ENCODE measurements around the gene ADAMTS15. TPM values are rescaled to one million over a fixed set of nuclear protein-coding genes. Genes with fewer than 3 reads are reported as not detected.

Gene ADAMTS15
- total RNA-seq, 2 experiments from 2014 or later, result not detected

DNA sequence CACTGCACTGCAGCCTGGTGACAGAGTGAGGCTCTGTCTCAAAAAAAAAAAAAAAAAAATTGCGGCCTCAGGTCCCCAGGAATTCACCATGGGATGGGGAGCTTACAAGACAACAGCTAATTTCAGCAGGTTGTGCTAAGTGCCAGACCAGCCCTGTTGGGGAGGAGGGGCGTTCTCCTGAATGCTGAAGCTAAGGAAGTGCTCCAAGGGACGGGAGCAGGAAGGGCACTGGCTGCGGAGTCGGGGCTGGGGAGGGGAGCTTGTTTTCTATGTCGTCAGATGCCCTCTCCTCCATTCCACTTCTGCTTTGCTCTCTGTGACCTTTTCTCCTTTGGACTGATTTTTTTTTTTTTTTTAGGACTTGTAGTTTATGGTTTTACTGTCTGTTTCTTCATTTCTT lies 4.5 kb downstream of the ADAMTS15 start:
- TF ChIP-seq EZH2phosphoT487 (IDR thresholded peaks at IDR 0.05; ENCODE audit: borderline replicate concordance, low read depth, low read length), result no peak
- BruUV-seq (replicated peaks), result no TSS peak
- Histone ChIP-seq H3K4me3 (ENCODE audit: low read depth, low read length, poor library complexity, severe bottlenecking) (no peak overlapping the region), H4K20me1 (ENCODE audit: insufficient read depth, low read length) (no peaks in the 10 kb centered on the region), H2AFZ (ENCODE audit: low read length) (no peak overlapping the region), H3K9me3 (ENCODE audit: low read length) (no peaks in the 10 kb centered on the region), H3K79me2 (ENCODE audit: insufficient read depth, low read depth, low read length) (no peaks in the 10 kb centered on the region), H3K4me2 (ENCODE audit: low read length) (no peak overlapping the region), H3K27ac (ENCODE audit: low read depth, low read length, poor library complexity, severe bottlenecking) (no peak overlapping the region), H3K4me1 (ENCODE audit: insufficient read depth, low read length, poor library complexity, severe bottlenecking) (no peaks in the 10 kb centered on the region), H3K36me3 (ENCODE audit: insufficient read depth, low read length) (no peaks in the 10 kb centered on the region), H3K9me2 (ENCODE audit: insufficient read depth, low read length) (no peaks in the 10 kb centered on the region)
- intact Hi-C loops (cut with micrococcal nuclease; ENCODE audit: unreplicated experiment), result no loop called here
- ChIA-PET POLR2A (interaction anchor here (0.7 to 1.1 kb wide), 5 partner anchors 13 to 1807 kb away, joined by 3 to 5 read pairs (median 4); no protein-coding TSS in a partner anchor), CTCF (ENCODE audit: unreplicated experiment) (no interaction called here)
- no peak for DNase-seq (ENCODE audit: low spot score)

DNA sequence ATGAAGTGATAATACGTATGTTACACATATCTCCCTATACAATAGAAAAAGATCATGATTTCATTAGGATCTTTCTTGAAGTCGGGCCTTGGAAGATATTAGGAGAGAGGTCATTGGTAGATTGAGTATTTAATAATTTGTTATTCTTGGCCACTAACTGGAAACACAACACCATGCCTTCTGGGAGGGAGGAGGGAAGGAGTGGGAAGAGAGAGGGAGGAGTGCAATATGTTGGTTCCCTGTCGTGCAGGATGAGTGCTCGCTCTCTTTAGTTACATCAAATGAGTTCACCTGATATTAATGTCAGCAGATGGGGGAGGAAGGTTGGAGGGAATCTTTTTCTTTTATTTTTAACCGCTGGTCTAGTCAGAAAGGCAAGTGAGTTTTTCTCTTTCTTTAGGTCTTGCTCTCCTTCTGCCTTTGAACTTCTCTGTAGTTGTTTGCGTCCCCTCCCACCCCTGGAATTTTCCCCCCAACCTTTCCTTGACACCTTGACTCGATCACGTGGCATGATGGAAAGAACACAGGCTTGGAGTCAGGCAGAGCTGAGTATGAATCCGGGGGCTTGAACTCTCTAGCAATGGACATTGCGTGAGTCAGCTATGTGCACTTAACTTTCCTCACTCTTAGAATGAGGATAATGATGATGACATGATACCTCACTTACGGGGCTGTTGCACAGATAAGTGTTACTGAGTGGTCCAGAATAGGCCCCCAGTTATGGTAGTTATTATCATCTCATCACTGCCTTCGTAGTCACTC lies 6.2 kb downstream of the ADAMTS15 start:
- H3K4me2 ChIP-seq (ENCODE audit: low read length), result no peak overlapping the region
- intact Hi-C loops (cut with micrococcal nuclease; ENCODE audit: unreplicated experiment), result no loop called here
- no peaks in the 10 kb centered on the region for H3K36me3 ChIP-seq (ENCODE audit: insufficient read depth, low read length)
- no peaks in the 10 kb centered on the region for H3K4me1 ChIP-seq (ENCODE audit: insufficient read depth, low read length, poor library complexity, severe bottlenecking)
- no peak overlapping the region for H3K27ac ChIP-seq (ENCODE audit: low read depth, low read length, poor library complexity, severe bottlenecking)
- CTCF ChIA-PET (ENCODE audit: unreplicated experiment), result interaction anchor here (0.5 kb wide), 1 partner anchor 14 kb away, joined by 3 read pairs; no protein-coding TSS in a partner anchor
- H3K79me2 ChIP-seq (ENCODE audit: insufficient read depth, low read depth, low read length), result no peaks in the 10 kb centered on the region
- H4K20me1 ChIP-seq (ENCODE audit: insufficient read depth, low read length), result no peaks in the 10 kb centered on the region
- POLR2A ChIA-PET, result interaction anchor here (0.6 kb wide), 1 partner anchor 667 kb away, joined by 8 read pairs; no protein-coding TSS in a partner anchor
- BruUV-seq (replicated peaks), result no TSS peak
- H2AFZ ChIP-seq (ENCODE audit: low read length), result no peak overlapping the region
- H3K4me3 ChIP-seq (ENCODE audit: low read depth, low read length, poor library complexity, severe bottlenecking), result no peak overlapping the region
- H3K9me2 ChIP-seq (ENCODE audit: insufficient read depth, low read length), result no peaks in the 10 kb centered on the region
- no peak for DNase-seq (ENCODE audit: low spot score)
- TF ChIP-seq, protein P1, sequence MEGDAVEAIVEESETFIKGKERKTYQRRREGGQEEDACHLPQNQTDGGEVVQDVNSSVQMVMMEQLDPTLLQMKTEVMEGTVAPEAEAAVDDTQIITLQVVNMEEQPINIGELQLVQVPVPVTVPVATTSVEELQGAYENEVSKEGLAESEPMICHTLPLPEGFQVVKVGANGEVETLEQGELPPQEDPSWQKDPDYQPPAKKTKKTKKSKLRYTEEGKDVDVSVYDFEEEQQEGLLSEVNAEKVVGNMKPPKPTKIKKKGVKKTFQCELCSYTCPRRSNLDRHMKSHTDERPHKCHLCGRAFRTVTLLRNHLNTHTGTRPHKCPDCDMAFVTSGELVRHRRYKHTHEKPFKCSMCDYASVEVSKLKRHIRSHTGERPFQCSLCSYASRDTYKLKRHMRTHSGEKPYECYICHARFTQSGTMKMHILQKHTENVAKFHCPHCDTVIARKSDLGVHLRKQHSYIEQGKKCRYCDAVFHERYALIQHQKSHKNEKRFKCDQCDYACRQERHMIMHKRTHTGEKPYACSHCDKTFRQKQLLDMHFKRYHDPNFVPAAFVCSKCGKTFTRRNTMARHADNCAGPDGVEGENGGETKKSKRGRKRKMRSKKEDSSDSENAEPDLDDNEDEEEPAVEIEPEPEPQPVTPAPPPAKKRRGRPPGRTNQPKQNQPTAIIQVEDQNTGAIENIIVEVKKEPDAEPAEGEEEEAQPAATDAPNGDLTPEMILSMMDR (conservative IDR thresholded peaks at IDR 0.05; ENCODE audit: low read length), result no peak
- no peak for TF ChIP-seq EZH2phosphoT487 (IDR thresholded peaks at IDR 0.05; ENCODE audit: borderline replicate concordance, low read depth, low read length)
- no peaks in the 10 kb centered on the region for H3K9me3 ChIP-seq (ENCODE audit: low read length)

DNA sequence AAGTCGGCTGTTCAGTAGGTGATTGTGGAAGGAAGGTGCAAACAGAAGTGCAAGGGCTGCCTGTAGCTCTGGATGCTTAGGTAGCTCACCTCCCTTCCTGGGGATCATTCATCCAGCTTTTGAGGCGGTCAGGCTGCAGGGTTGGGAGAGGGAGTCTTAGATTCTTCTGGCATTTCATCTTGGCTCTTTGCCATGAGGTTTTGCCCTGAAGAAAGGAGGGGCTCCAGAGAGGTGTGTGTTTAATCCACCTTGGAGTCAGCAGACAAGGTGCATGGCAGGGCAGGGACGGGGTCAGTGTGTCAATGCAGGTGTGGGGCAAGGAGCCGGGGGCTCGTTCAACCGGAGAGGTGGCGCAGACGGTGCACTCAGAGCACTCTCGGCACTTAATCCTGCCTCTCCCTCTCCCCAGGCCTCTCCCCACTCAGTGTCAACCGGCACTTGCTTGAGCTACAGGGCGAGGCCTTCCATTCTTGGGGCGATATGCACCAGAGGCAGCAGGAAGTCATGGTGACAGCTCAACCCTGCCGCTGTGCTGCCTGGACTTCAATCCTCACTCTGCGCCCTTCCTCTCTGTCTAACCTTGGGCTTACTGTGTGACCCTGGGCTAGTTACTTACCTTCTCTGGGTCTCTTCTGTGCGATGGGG lies 7.2 kb downstream of the ADAMTS15 start:
- intact Hi-C loops (cut with micrococcal nuclease; ENCODE audit: unreplicated experiment), result no loop called here
- Histone ChIP-seq H3K4me2 (ENCODE audit: low read length) (no peak overlapping the region), H2AFZ (ENCODE audit: low read length) (no peak overlapping the region), H4K20me1 (ENCODE audit: insufficient read depth, low read length) (no peaks in the 10 kb centered on the region), H3K9me2 (ENCODE audit: insufficient read depth, low read length) (no peaks in the 10 kb centered on the region), H3K4me1 (ENCODE audit: insufficient read depth, low read length, poor library complexity, severe bottlenecking) (no peaks in the 10 kb centered on the region), H3K36me3 (ENCODE audit: insufficient read depth, low read length) (no peaks in the 10 kb centered on the region), H3K9me3 (ENCODE audit: low read length) (no peaks in the 10 kb centered on the region), H3K27ac (ENCODE audit: low read depth, low read length, poor library complexity, severe bottlenecking) (no peak overlapping the region), H3K79me2 (ENCODE audit: insufficient read depth, low read depth, low read length) (no peaks in the 10 kb centered on the region), H3K4me3 (ENCODE audit: low read depth, low read length, poor library complexity, severe bottlenecking) (no peak overlapping the region)
- DNase-seq (ENCODE audit: low spot score), result no peak
- BruUV-seq (replicated peaks), result no TSS peak
- ChIA-PET CTCF (ENCODE audit: unreplicated experiment) (no interaction called here), POLR2A (no interaction called here)
- no peak for TF ChIP-seq EZH2phosphoT487 (IDR thresholded peaks at IDR 0.05; ENCODE audit: borderline replicate concordance, low read depth, low read length)
- TF ChIP-seq, protein P1 (conservative IDR thresholded peaks at IDR 0.05; ENCODE audit: low read length), result no peak
